ENCODE measurements around the gene STK4. TPM values are rescaled to one million over a fixed set of nuclear protein-coding genes. Genes with fewer than 3 reads are reported as not detected.

The STK4 gene
- total RNA-seq, 4 donors from 2014 or later, result 27.7 to 128 (median 42.9) TPM

- H3K4me1 ChIP-seq, result peaks cover 0 to 8% (median 2%) of the 10 kb centered on the region in 4 donors
- peaks cover 0 to 34% (median 0%) of the 10 kb centered on the region in 3 donors for H3K36me3 ChIP-seq
- TF ChIP-seq POLR2A (IDR thresholded peaks at IDR 0.05), result no peak
- TF ChIP-seq CTCF (IDR thresholded peaks at IDR 0.05), result no peak
- no peaks in the 10 kb centered on the region for H3K9me3 ChIP-seq
- H3K27me3 ChIP-seq, result no peaks in the 10 kb centered on the region
- H3K4me3 ChIP-seq, result peak overlapping the region in 1 of 4 donors; percentile 5
- DNase-seq, result no peak
- H3K27ac ChIP-seq, result peak overlapping the region; percentile 20 to 97 (median 66)
Measured at GRCh38 chr20:44970243-44970757, 4.0 kb downstream of the STK4 start.

GRCh38 chr20:44973053-44973452 lies 6.7 kb downstream of the STK4 start:
- TF ChIP-seq CTCF (IDR thresholded peaks at IDR 0.05), result no peak
- no peak for TF ChIP-seq POLR2A (IDR thresholded peaks at IDR 0.05)
- Histone ChIP-seq H3K36me3 (peaks cover 0 to 39% (median 0%) of the 10 kb centered on the region in 3 donors), H3K27ac (peak overlapping the region in 2 of 4 donors; percentile 2 to 27), H3K9me3 (no peaks in the 10 kb centered on the region), H3K4me3 (no peak overlapping the region), H3K4me1 (peaks cover 0 to 10% (median 2%) of the 10 kb centered on the region in 4 donors), H3K27me3 (no peaks in the 10 kb centered on the region)
- DNase-seq, result no peak

- Histone ChIP-seq H3K4me3 (no peak overlapping the region), H3K9me3 (no peaks in the 10 kb centered on the region), H3K36me3 (peaks cover 0 to 64% (median 0%) of the 10 kb centered on the region in 3 donors), H3K27ac (peak overlapping the region in 1 of 4 donors; percentile 55), H3K27me3 (no peaks in the 10 kb centered on the region), H3K4me1 (peaks cover 0 to 14% (median 0%) of the 10 kb centered on the region in 4 donors)
- TF ChIP-seq POLR2A (IDR thresholded peaks at IDR 0.05), result no peak
- no peak for DNase-seq
Measured at GRCh38 chr20:44976698-44977097, 10.4 kb downstream of the STK4 start.

- Histone ChIP-seq H3K36me3 (peaks cover 0 to 60% (median 0%) of the 10 kb centered on the region in 3 donors), H3K4me3 (no peak overlapping the region), H3K27me3 (no peaks in the 10 kb centered on the region), H3K4me1 (peaks cover 0 to 14% (median 0%) of the 10 kb centered on the region in 4 donors), H3K9me3 (no peaks in the 10 kb centered on the region), H3K27ac (peak overlapping the region; percentile 72 to 89 (median 82))
- no peak for TF ChIP-seq CTCF (IDR thresholded peaks at IDR 0.05)
- DNase-seq, result peak in 2 of 3 donors; percentile 85 to 87
Measured at GRCh38 chr20:44979090-44979621, 12.8 kb downstream of the STK4 start.

- TF ChIP-seq CTCF (IDR thresholded peaks at IDR 0.05) (no peak), POLR2A (IDR thresholded peaks at IDR 0.05) (no peak)
- H3K4me3 ChIP-seq, result no peak overlapping the region
- no peak for DNase-seq
- no peaks in the 10 kb centered on the region for H3K9me3 ChIP-seq
- peaks cover 0 to 14% (median 0%) of the 10 kb centered on the region in 4 donors for H3K4me1 ChIP-seq
- peaks cover 0 to 58% (median 0%) of the 10 kb centered on the region in 3 donors for H3K36me3 ChIP-seq
- peak overlapping the region in 1 of 4 donors; percentile 18 for H3K27ac ChIP-seq
- no peaks in the 10 kb centered on the region for H3K27me3 ChIP-seq
Measured at GRCh38 chr20:44981736-44982406, 15.6 kb downstream of the STK4 start.

- no peak for TF ChIP-seq POLR2A (IDR thresholded peaks at IDR 0.05)
- no peak for TF ChIP-seq CTCF (IDR thresholded peaks at IDR 0.05)
- Histone ChIP-seq H3K27ac (no peak overlapping the region), H3K36me3 (peaks cover 0 to 70% (median 0%) of the 10 kb centered on the region in 3 donors), H3K9me3 (no peaks in the 10 kb centered on the region), H3K4me1 (peaks cover 0 to 11% (median 0%) of the 10 kb centered on the region in 4 donors), H3K4me3 (no peak overlapping the region), H3K27me3 (no peaks in the 10 kb centered on the region)
- no peak for DNase-seq
Measured at GRCh38 chr20:44983093-44983674, 16.9 kb downstream of the STK4 start.

Data from Peyer's patch (tissue), 4 donors.